ENCODE data around the gene NUDT8.
"Not testable (repeated sequence)": the region's sequence is repeated elsewhere in the genome, so short reads cannot be mapped to it uniquely, and the experiment has no call there.

The NUDT8 gene

GRCh38 chr11:67642173-67643120 lies 12.7 kb upstream of the NUDT8 start:
- DNase-seq (ENCODE audit: low read depth in 2 of 2), result no peak

GRCh38 chr11:67641338-67642172 lies 11.8 kb upstream of the NUDT8 start:
- DNase-seq (ENCODE audit: low read depth in 2 of 2), result no peak

GRCh38 chr11:67640758-67641337 lies 11.1 kb upstream of the NUDT8 start:
- no peak for DNase-seq (ENCODE audit: low read depth in 2 of 2)

DNA sequence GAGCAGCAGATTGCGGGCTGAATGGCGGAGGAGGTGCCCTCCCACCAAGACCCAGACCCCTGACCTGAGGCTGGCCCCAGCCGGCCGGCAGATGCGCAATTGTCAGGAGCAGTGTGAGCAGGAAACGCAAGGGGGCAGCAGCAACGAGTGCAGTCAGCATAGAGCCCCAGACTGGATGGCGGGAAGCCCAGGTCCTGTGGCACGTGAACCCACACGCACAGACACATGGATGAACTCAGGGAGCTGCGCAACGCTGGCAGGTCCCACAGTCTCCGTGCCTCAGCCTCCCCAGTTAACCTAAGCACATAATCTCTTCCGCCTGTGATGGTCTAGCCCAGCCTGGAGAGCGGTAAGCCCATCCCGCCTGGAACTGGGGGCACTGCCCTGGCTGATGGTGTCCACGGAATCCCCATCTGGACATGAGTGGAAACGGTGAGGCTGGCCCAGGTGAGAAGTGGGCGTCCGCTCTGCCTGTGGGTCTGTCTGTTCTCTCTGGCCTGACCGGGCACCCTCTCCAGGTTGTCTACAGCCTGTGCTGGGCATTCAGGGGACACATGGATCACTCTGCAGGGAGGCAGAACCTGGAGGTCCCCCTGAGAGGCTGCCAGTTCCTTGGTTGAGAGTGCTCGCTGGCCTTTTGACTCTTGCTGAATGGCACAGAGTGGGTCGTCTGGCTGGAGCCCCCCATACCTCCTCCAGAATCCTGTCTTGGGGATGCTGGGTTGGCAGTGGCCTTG lies 10.5 kb upstream of the NUDT8 start:
- peak; percentile 15 to 43 for DNase-seq (ENCODE audit: low read depth in 2 of 2)

GRCh38 chr11:67639438-67639859 lies 9.7 kb upstream of the NUDT8 start, which contains the start of gene TBX10:
TBX10 (minus strand) TSS chr11:67639763; CDS start chr11:67639472, 291 bp downstream.
- DNase-seq (ENCODE audit: low read depth in 2 of 2), result no peak

GRCh38 chr11:67638535-67639437 lies 9.0 kb upstream of the NUDT8 start:
- no peak for DNase-seq (ENCODE audit: low read depth in 2 of 2)

GRCh38 chr11:67637441-67637840 lies 7.7 kb upstream of the NUDT8 start:
- DNase-seq (ENCODE audit: low read depth in 2 of 2), result not testable (repeated sequence)

GRCh38 chr11:67636962-67637361 lies 7.2 kb upstream of the NUDT8 start:
- DNase-seq (ENCODE audit: low read depth in 2 of 2), result no peak

DNA sequence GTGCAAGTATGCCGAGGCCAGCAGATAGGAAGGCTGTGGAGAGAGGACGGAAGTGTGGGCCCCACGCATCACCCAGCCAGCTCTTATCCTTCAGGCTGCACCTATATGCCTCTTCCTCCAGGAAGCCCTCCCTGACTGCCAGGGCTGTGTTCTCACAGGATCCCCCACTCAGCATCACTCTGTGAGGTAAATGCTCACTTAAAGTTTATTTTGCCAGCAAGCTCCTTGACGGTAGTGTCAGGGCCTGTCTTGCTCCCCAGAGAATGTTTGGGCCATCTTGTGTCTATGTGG lies 5.4 kb upstream of the NUDT8 start:
- no peak for DNase-seq (ENCODE audit: low read depth in 2 of 2)

- DNase-seq (ENCODE audit: low read depth in 2 of 2), result no peak
Observed at GRCh38 chr11:67634366-67635230, 4.9 kb upstream of the NUDT8 start.

GRCh38 chr11:67633758-67634365 lies 4.1 kb upstream of the NUDT8 start:
- no peak for DNase-seq (ENCODE audit: low read depth in 2 of 2)

- no peak for DNase-seq (ENCODE audit: low read depth in 2 of 2)
Observed at GRCh38 chr11:67632982-67633755, 3.4 kb upstream of the NUDT8 start.

DNA sequence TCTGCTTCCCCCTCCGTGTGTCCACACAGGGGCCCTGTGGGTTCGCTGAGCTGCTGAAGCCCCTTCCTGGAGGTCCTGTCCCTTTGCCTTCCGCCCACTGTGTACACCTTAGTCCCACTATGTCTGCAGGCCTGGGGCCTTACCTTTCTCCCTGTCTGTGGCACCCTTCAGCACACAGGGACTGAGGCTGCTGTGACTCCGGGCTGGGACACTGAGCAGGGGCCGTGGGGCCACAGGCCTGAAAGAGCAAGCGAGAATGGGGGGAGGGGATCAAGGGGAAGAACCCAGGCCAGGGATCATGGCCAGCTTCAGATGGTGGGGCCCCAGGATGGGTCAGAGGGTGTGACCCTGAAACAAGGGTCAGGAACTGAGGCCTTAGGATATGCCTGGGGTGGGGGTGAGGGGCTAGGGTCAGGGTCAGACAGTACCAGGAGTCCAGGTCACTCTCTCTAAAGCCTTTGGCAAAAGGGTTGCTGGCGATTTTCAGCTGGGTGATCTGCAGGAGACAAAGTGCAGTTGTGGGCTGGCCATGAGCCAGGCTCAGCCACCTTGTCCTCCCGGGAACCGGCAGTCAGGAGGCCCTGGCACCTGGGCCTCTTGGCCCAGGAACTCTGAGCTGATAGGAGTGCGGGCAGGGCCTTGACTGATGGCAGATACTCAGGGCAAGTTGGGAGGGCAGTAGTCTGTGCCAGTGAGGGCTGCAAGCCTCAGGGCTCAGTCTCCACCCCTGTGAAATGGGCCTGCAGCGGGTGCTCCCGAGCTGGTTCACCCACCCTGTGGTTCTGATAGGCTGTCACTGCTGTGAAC lies 2.6 kb upstream of the NUDT8 start:
- DNase-seq (ENCODE audit: low read depth in 2 of 2), result no peak

DNA sequence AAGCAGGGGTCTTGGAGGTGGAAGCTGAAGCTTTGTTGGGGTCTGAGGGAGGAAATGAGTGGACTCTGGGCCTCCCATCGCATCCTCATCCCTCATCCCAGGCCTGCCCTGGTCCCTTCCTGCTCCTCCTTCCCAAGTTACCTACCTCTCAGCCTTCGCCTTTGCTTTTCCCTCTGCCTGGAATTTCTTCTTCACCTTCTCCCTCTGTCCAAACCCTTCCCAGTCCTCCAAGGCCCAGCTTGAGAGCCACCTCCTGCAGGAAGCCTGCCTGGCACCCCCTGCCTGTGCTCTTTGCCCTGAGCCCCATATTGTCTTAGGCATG lies 2.1 kb upstream of the NUDT8 start:
- DNase-seq (ENCODE audit: low read depth in 2 of 2), result no peak

DNA sequence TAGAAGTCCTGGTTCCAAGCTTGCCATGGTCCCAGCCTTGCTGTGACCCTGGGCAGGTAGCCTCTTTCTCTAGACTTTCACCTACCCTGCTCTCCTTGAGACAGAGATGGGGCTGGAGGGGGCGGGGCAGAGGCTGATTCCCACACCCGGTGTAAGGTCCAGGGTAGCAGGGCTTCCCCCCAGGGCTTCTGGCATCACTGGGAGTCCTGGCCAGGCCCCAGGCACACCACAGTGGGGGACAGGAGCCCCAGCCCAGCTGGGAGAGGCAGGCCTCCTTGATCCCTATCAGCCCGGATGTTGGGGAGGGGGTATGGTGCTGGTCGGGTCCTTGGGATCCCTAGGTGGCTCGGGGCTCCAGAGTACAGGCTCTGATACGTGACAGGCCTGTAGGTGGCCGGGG lies 1.7 kb upstream of the NUDT8 start:
- no peak for DNase-seq (ENCODE audit: low read depth in 2 of 2)

DNA sequence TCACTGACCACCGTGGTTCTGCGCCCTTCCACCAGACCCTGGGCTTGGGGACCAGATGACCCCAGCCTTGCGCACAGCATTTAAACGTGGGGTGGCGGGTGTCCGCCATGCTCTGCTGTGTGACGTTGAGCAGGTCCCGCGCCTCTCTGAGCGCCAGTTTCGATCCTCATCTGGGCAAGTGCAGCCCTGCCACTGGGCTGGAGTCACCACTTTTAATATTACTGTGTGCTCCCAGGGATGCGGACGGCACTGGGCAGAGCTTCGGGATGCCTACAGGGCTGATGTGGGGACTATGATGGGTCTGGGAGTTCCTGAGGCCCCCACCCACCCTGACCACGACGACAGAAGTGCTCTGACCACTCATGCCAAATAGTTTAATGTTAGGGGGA lies 1.2 kb upstream of the NUDT8 start:
- no peak for DNase-seq (ENCODE audit: low read depth in 2 of 2)

GRCh38 chr11:67630228-67630942 lies 648 bp upstream of the NUDT8 start:
- peak; percentile 89 to 92 for DNase-seq (ENCODE audit: low read depth in 2 of 2)

Data from stimulated activated CD4-positive, alpha-beta T cell treated with anti-CD3 and anti-CD28 coated beads, Interleukin-1b, Interleukin-23, amount 100 ng/mL, for 1 hour (primary cell).